Gastrocnemius medialis (tissue), 4 donors: Measurements from ENCODE around the gene SEPTIN3.

Experiments
- POLR2A ChIP-seq, 2 donors: fragments of 450-650 bp; IDR thresholded peaks; one replicate each; pipeline ENCODE4 v1.6.1; 2017; ENCODE audit warnings: antibody characterized with exemption in 2 of 2, mild to moderate bottlenecking in 2 of 2, moderate library complexity in 2 of 2
- TF ChIP-seq, protein P1 (sequence below), 5 experiments: fragments of 450-650 bp in 3 of 5; fragments of 200-600 bp in 2 of 5; sonication (generic) in 2 of 5; IDR thresholded peaks in 4 of 5; conservative IDR thresholded peaks in 1 of 5; 1 replicate in 4 of 5; 2 replicates in 1 of 5; pipeline ENCODE4 v1.5.1; 2016 to 2019; ENCODE audit warnings: antibody characterized with exemption in 5 of 5, mild to moderate bottlenecking in 3 of 5, moderate library complexity in 3 of 5

DNA sequence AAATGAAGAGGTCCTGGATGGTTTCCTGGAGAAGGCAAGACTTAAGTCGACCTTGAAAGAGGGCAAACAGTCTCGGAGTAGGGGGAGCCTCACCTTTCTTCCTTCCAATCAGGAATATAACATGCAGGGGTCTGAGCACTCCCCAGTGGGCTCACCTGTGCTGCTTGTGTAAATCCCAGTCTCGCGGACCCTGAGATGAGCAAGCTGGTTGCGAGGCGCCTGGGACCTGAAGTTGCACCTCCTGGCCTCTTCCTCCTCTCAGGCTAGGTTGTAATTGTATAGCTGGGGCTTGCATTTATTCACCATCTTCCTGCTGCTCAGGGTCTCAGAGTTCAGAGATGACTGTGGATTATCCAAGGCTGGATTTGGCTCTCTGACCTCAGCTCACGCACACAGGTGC lies 21.9 kb downstream of the SEPTIN3 start:
- TF ChIP-seq, protein P1, sequence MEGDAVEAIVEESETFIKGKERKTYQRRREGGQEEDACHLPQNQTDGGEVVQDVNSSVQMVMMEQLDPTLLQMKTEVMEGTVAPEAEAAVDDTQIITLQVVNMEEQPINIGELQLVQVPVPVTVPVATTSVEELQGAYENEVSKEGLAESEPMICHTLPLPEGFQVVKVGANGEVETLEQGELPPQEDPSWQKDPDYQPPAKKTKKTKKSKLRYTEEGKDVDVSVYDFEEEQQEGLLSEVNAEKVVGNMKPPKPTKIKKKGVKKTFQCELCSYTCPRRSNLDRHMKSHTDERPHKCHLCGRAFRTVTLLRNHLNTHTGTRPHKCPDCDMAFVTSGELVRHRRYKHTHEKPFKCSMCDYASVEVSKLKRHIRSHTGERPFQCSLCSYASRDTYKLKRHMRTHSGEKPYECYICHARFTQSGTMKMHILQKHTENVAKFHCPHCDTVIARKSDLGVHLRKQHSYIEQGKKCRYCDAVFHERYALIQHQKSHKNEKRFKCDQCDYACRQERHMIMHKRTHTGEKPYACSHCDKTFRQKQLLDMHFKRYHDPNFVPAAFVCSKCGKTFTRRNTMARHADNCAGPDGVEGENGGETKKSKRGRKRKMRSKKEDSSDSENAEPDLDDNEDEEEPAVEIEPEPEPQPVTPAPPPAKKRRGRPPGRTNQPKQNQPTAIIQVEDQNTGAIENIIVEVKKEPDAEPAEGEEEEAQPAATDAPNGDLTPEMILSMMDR (IDR thresholded peaks at IDR 0.05 in 4 of 5, conservative IDR thresholded peaks at IDR 0.05 in 1 of 5) = no peak
- TF ChIP-seq POLR2A (IDR thresholded peaks at IDR 0.05) = no peak
